SK-MEL-5 (cell line): ENCODE results near the gene STYK1. TPM values are rescaled to one million over a fixed set of nuclear protein-coding genes. Genes with fewer than 3 reads are reported as not detected.
"Not testable (repeated sequence)": the region's sequence is repeated elsewhere in the genome, so short reads cannot be mapped to it uniquely, and the experiment has no call there.

Experiments
- DNase-seq: peaks from one replicate; pipeline ENCODE4 v3.0.0-alpha.2; 2016; ENCODE audit warnings: low read depth, low spot score
- in situ Hi-C: cut with HindIII; loops from 2 replicates; pipeline ENCODE4 v1.10.0; 2016; ENCODE audit warnings: low sequenced_read_pairs, high pct_unique_total_duplicates, low pct_unique_long_range_greater_than_20kb
- total RNA-seq: library from RNA; depleted of rRNA; stranded (reverse); fragments of >200 nt; shearing (Covaris generic); gene quantifications from 2 replicates; pipeline ENCODE4 v1.2.3, GENCODE V29; 2014

STYK1 gene
- total RNA-seq, 1 experiment from 2014 or later = not detected

DNA sequence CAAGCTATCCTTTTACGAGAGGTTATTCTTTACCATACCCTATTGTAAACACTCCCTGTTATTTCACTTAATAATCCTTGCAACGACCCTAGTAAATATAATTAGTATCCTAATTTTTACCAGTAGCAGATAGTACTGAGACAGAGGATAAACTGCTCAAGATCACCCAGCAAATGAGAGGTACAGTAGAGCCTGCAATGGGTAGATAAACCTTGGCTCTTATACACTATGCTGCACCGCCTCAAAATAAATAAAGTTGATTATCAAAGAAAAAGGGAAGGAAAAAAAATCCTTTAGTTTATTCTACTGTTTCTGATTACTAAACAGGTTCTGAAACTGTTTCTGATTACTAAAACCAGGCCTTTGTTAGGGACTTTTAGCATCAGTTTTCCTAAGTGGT, 26.7 kb upstream of the STYK1 start:
- DNase-seq = no peak
- in situ Hi-C loops = no loop called here

DNA sequence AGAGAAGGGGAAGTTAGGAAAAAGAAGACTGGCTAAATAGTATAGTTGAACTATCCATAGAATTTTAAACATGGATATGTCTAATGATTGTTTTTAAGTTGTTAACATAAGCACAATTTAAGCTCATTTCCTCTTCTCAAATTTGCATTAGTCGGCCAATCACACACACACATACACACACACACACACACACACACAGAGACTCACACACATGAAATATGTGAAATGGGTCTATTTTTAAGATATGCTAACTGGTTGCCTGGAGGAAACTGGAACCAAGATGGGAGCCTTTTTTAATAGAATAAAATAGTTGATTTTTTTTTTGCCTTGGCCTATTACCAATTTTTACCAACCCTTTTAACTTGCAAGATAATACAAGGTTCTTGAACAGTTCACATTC, 24.0 kb upstream of the STYK1 start:
- in situ Hi-C loops = no loop called here
- DNase-seq = no peak

DNA sequence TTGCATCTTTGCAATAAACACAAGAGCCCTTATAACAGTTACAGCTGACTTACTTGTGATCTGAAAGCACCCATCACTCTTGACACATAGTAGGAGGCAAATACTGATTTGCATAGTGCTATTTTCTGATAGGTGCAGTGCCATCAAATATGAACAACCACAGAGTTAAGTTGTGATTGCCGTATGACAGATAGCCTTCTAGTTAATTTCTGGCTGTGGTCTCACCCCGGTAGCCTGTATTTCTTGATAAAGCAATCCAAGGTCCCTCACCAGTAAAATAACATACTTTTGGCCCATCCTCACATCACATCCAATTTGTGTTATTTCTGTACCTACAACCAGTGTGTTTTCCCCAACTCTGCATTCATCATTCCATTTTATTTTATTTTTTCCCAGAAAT, 23.3 kb upstream of the STYK1 start:
- no peak for DNase-seq
- in situ Hi-C loops = no loop called here

DNA sequence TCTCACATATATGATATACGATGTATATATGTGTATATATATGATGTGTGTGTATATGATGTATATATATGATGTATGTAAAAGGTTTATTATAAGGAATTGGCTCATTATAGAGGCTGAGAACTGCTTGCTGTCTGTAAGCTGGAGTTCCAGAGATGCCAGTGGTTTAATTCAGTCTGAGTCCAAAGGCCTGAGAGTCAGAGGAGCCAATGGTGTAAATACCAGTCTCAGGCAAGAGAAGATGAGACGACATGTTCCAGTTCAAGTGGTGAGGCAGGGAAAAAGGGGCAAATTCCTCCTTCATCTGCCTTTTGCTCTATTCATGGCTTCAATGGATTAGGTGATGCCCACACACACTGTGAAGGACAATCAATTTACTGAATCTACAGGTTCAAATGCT, 17.1 kb upstream of the STYK1 start:
- in situ Hi-C loops = no loop called here
- no peak for DNase-seq

DNA sequence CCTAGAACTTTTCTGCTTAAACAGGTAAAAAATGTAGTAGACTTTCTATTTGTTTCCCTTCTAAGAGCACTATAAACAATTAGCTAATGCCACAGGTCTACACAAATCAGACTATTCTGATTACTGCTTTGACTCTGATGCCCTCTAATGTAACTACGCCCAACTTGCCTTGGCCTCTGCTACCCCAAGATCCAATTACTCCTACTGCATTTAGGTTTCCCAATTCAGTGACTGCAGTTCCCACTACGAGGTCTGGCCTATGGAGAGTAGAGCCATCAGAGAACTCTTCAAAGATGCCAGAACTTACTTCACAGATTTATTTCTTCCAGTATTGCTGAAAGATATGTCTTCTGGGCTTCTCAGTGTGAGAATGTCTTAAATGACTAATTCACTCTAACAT, 15.3 kb upstream of the STYK1 start:
- no peak for DNase-seq
- in situ Hi-C loops = no loop called here

DNA sequence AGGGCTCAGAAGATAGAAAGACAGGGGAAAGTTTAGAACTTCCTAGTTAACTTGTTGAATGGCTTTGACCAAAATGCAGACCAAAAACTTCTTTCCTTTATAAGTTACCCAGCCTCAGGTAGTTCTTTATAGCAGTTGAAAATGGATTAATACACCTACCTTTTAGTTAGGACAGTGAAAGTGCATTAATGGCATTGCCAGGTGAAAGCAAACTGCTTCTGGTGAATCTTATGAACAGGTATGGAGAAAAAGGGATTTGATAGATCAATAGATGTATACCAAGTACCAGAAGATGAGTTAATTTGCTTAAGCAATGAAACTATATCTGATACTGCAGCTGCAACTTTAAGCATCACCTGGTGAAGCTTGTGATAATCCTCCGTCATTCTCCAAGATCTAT, 14.2 kb upstream of the STYK1 start:
- in situ Hi-C loops = no loop called here
- no peak for DNase-seq

DNA sequence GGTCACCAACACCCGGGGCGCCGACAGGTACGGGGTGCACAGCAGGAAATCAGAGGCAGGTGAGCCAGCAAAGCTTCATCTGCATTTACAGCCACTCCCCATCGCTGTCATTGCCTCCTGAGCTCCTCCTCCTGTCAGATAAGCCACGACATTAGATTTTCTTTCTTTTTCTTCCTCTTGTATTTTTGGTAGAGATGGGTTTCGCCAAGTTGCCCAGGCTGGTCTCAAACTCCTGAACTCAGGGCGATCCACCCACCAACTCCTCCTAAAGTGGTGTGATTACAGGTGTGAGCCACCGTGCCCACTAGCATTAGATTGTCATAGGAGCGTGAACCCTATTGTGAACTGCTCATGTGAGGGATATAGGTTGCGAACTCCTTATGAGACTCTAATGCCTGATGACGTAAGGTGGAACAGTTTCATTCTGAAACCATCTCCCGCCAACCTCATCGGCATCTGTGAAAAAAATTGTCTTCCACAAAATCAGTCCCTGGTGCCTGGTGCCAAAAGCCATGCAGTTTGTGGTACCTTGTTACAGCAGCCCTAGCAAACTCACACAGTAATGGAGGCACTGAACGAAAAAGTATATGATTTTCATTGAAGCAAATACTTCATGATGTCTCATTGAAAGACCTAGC, 1.5 kb downstream of the STYK1 start:
- DNase-seq = no peak
- in situ Hi-C loops = no loop called here

DNA sequence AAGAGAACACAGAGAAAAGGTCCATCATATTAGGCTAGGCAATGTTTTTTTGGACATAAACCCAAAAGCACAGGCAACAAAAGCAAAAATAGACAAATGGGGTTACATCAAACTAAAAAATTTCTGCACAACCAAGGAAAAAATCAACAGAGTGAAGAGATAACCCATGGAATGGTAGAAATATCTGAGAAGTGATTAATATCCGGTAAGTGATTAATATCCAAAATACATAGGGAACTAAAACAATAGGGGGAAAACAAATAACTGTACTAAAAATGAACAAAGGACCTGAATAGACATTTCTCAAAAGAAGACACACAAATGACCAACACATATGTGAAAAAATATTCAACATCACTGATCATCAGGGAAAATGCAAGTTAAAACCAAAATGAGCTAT, 4.3 kb downstream of the STYK1 start:
- no peak for DNase-seq
- in situ Hi-C loops = no loop called here

DNA sequence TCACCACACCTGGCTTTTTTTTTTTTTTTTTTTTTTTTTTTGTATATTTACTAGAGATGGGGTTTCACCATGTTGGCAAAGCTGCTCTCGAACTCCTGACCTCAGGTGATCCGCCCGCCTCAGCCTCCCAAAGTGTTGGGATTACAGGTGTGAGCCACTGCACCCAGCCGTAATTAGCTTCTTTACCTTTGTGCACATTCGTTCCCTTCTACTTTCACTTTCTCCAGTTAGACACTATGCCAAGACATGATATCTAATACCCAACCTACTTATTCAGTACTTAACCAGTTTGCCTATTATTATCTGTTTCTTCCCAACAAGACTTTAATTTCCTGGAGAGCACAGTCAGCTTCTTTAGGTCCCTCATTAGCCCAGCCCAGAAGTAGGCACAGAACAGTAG, 5.3 kb downstream of the STYK1 start:
- in situ Hi-C loops = no loop called here
- DNase-seq = no peak

DNA sequence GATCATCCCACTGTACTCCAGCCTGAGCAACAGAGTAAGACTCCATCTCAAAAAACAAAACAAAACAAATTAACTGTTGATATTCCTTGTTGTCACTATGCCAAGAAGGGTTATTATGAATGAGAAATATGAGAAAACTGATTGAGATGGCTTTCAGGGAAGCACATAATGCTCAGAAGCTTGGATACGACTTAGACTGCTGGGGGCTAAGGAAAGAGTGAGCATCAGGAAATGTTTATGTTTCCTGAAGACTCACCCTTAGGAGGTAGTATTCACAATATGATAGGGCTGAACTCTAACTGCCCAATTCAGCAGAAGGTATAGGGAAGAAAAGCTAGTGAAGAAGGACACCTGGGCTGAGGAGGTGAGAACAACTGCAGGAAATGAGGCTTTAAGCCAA, 6.3 kb downstream of the STYK1 start:
- in situ Hi-C loops = no loop called here
- no peak for DNase-seq

DNA sequence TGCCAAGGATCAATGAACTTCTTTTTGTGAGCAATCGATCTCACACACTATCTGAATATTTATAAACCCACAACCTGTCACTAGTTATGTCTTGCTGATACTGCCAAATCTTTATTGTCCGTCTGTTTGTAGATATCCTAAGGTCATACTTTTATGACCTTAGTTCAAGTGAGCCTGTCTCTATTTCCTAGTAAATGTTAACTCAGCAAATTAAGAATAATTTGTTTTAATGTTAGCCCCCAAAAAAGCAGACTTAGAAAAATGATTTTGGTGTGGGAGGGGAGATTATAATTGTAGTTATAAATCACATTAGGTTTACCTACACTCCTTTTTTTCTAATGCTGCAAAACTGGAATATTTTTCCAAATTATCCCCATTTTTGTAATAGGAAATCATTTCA, 9.4 kb downstream of the STYK1 start:
- no peak for DNase-seq
- in situ Hi-C loops = no loop called here

DNA sequence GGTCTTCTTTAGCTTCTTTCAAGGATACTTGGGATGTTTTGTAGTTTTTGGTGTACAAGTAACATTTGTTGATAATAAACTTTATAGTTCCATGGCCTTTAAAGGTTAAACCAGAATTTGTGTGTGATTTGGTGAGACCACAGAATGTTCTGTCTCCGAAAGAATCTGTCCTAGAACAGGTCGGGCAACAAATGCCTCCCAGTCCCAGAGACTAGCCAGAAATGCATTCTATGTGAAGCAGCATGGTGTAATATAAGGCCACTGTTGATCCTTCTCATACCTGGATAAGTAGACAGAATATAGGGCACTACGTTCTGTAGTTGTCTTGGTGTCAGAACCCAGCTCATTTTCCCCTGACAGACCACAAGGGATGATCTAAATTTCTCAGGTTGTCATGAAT, 10.0 kb downstream of the STYK1 start:
- in situ Hi-C loops = no loop called here
- DNase-seq = no peak

DNA sequence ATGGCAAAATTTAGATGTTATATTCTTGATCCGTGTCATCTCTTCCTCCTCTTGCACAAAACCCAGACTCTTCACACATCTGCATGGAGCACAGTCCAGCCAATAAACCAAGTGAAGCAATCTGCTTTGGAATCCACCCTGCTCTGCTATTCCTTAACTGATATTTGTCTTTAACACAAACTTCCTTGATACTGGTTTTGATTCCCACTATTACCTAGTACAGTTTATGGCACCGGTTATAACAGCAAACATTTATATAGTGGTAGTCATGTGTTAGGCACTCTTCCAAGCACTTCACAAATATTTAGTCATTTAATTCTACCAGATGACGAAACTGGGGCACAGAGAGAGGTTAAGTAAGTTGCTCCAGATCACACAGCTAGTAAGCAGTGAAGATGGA, 12.5 kb downstream of the STYK1 start:
- in situ Hi-C loops = no loop called here
- no peak for DNase-seq

DNA sequence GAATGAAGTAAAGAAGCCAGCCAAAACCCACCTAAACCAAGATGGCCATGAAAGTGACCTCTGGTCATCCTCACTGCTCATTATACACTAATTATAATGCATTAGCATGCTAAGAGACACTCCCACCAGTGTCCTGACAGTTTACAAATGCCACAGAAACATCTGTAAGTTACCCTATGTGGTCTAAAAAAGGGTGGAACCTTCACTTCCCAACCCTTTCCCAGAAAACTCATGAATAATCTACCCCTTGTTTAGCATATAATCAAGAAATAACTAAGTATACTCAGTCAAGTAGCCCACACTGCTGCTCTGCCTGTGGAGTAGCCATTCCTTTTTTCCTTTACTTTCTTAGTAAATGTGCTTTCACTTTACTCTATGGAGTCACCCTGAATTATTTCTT, 19.8 kb downstream of the STYK1 start:
- in situ Hi-C loops = no loop called here
- no peak for DNase-seq

DNA sequence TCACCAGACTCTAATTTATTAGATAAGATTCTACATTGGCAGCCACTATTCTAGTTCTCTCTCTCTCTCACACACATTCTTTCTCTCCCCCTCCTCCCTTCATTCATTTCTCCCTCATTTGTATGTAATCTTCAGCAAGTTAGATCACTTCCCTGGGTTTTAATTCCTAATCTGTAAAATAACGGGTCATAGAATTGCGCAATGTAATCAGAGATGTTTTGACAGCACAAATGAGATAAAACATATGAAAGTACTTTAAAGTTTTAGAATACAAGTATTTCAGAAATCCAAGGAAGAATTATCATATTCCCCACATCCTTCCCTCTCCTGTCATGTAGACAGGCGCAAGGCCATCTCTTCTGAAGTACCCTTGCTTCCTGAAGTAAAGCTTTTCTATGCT, 21.7 kb downstream of the STYK1 start:
- no peak for DNase-seq
- in situ Hi-C loops = no loop called here

DNA sequence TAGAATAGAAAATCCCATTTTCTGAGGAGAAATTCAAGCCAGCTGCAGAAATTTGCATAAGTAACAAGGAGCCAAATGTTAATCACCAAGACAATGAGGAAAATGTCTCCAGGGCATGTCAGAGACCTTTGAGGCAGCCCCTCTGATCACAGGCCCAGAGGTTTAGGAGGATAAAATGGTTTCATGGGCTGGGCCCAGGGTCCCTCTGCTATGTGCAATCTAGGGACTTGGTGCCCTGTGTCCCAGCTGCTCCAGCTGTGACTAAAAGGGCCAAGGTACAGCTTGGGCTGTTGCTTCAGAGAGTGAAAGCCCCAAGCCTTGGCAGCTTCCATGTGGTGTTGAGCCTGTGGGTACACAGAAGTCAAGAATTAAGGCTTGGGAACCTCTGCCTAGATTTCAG, 27.3 kb downstream of the STYK1 start:
- DNase-seq, in situ Hi-C loops: not testable (repeated sequence)

DNA sequence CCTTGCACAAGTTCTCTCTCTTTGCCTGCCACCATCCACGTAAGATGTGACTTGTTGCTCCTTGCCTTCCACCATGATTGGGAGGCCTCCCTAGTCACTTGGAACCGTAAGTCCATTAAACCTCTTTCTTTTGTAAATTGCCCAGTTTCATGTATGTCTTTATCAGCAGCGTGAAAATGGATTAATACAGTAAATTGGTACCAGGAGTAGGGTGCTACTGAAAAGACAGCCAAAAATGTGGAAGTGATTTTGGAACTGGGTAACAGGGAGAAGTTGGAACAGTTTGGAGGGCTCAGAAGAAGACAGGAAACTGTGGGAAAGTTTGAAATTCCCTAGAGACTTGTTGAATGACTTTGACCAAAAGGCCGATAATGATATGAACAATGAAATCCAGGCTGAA, 27.9 kb downstream of the STYK1 start:
- no peak for DNase-seq
- in situ Hi-C loops = no loop called here

DNA sequence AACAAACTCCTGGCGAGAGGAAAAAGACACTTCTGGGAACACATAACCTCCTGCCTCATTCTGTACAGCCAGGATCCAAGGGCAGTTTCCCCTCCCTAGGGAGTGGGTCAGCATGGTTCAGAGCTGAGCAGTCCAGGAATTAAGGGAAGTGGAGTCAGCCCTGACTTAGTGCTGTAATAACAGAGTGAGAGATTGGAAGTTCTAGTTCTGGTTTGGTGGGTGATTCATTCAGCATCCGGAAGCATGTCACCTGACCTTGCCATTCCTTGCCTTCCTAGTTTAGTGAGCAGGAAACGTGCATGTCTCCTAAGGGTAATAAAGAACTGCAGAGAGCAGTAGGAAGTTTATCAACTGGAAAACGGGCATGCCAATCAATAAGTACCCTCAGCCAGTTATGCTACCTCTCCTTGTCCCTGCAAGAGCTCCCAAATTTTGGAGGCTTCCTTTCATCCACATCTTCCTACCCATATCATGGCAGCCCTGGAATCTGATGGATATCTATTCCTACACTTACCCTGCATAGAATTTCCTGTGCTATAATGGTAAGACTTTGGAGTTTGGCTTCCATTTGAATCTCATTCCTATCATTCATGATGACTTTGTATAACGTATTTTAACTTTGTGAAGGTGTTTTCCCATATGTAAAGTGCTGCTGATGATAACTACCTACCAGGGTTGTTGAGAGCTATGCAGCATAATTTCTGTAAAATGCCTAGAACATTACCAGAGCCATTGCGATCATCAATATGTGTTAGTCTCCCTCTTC, 31.9 kb downstream of the STYK1 start:
- DNase-seq = no peak
- in situ Hi-C loops = no loop called here

DNA sequence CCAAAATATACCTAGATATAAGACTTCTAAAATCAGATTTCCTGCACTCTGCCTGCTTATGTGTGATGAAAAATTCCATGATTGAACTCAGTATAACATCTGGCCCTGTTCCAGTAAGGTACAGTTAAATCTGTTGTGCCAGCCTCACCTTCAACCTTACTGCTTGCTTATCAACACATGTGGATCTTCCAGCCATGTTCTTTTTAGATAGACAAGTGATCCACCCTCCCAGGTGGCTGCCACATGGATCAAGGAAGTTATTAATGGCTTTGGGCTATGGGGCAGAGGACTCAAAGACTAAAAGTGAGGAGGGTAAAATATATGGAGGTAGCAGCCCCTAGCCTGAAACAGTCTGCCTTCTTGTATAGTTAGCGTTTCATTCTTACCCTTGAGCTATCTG, 35.1 kb downstream of the STYK1 start:
- no peak for DNase-seq
- in situ Hi-C loops = no loop called here

DNA sequence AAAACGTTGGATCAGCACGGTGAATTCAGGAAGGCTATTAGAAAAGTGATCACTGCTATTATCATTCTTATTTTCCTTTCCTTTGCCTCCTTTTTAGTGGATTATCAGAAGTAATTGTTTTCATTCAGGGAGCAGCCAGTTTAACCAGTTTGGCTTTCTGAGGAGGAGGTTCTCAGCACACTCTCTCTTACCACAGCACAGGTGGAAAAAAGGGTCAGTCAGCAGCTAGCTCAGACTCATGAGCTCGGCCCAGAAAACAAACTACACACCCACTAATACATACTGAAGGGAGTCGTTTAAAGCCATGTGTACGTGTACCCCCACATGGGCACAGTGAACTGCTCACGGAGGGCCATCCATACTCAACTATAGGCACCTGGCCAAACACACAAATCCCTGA, 37.2 kb downstream of the STYK1 start:
- in situ Hi-C loops = no loop called here

More for the DNA sequence above, 37.2 kb downstream of the STYK1 start:
- DNase-seq = no peak
